HUES64 (cell line): ENCODE measurements around the gene USF2.
A peak's percentile ranks its signal among the peaks of the same experiment; 100 is the strongest.

Experiments used
- H3K27ac ChIP-seq: 2 replicates; pipeline ENCODE4 v1.7.0; 2013; ENCODE audit warnings: low read depth, low read length, inconsistent platforms
- H3K27me3 ChIP-seq: 2 replicates; pipeline ENCODE4 v1.6.1; 2013; ENCODE audit warnings: mild to moderate bottlenecking, low read length; ENCODE audit not compliant: insufficient read depth
- H3K36me3 ChIP-seq: 2 replicates; pipeline ENCODE4 v1.6.1; 2013; ENCODE audit warnings: mild to moderate bottlenecking, low read length; ENCODE audit not compliant: insufficient read depth
- H3K4me1 ChIP-seq: 2 replicates; pipeline ENCODE4 v1.6.1; 2013; ENCODE audit warnings: mild to moderate bottlenecking, low read length, moderate library complexity; ENCODE audit not compliant: insufficient read depth
- H3K4me3 ChIP-seq: 2 replicates; pipeline ENCODE4 v1.5.1; 2013; ENCODE audit warnings: mild to moderate bottlenecking, low read length, moderate library complexity
- H3K9ac ChIP-seq: 2 replicates; pipeline ENCODE4 v1.6.1; 2013; ENCODE audit warnings: mild to moderate bottlenecking, low read depth, low read length
- H3K9me3 ChIP-seq: 2 replicates; pipeline ENCODE4 v1.6.1; 2013; ENCODE audit warnings: low read depth, low read length; ENCODE audit not compliant: insufficient read depth
- WGBS: fragments of 150-250, 120-280 bp; methylation state at CpG from one replicate; pipeline ENCODE4 v1.1.7; 2013; ENCODE audit warnings: missing lambda C conversion rate; 5-methylcytosine and 5-hydroxymethylcytosine counted together

The USF2 gene

GRCh38 chr19:35260694-35261304, 8.0 kb upstream of the USF2 start:
- Histone ChIP-seq H3K27me3 (no peaks in the 10 kb centered on the region), H3K9me3 (no peaks in the 10 kb centered on the region), H3K27ac (no peak overlapping the region), H3K9ac (no peak overlapping the region), H3K4me1 (no peaks in the 10 kb centered on the region), H3K4me3 (no peak overlapping the region), H3K36me3 (peaks cover 84% of the 10 kb centered on the region)
- WGBS: 90% methylated on average over 10 of the region's 10 CpGs

GRCh38 chr19:35261356-35262100, 7.2 kb upstream of the USF2 start:
- WGBS: 89% methylated on average over 12 of the region's 12 CpGs
- H3K27ac ChIP-seq: no peak overlapping the region
- H3K4me1 ChIP-seq: no peaks in the 10 kb centered on the region
- H3K4me3 ChIP-seq: no peak overlapping the region
- H3K36me3 ChIP-seq: peaks cover 87% of the 10 kb centered on the region
- no peak overlapping the region for H3K9ac ChIP-seq
- H3K9me3 ChIP-seq: no peaks in the 10 kb centered on the region
- H3K27me3 ChIP-seq: no peaks in the 10 kb centered on the region

GRCh38 chr19:35262101-35262761, 6.5 kb upstream of the USF2 start:
- H3K9me3 ChIP-seq: no peaks in the 10 kb centered on the region
- WGBS: 87% methylated on average over 17 of the region's 17 CpGs
- no peaks in the 10 kb centered on the region for H3K4me1 ChIP-seq
- H3K36me3 ChIP-seq: peaks cover 89% of the 10 kb centered on the region
- H3K4me3 ChIP-seq: no peak overlapping the region
- no peak overlapping the region for H3K27ac ChIP-seq
- H3K9ac ChIP-seq: no peak overlapping the region; the same call in 1 of the 2 replicates
- H3K27me3 ChIP-seq: no peaks in the 10 kb centered on the region

GRCh38 chr19:35264268-35265125, 4.3 kb upstream of the USF2 start:
- Histone ChIP-seq H3K36me3 (peaks cover 71% of the 10 kb centered on the region), H3K9ac (no peak overlapping the region), H3K4me3 (no peak overlapping the region), H3K4me1 (no peaks in the 10 kb centered on the region), H3K9me3 (no peaks in the 10 kb centered on the region), H3K27me3 (no peaks in the 10 kb centered on the region), H3K27ac (no peak overlapping the region)
- 90% methylated on average over 7 of the region's 7 CpGs for WGBS

- H3K27me3 ChIP-seq: no peaks in the 10 kb centered on the region
- 90% methylated on average over 6 of the region's 6 CpGs for WGBS
- no peaks in the 10 kb centered on the region for H3K9me3 ChIP-seq
- no peak overlapping the region for H3K9ac ChIP-seq
- no peak overlapping the region for H3K4me3 ChIP-seq
- H3K4me1 ChIP-seq: 0 out of 2 replicates have a peak, but pooled peaks cover 3% of the 10 kb centered on the region
- 0 out of 2 replicates have a peak overlapping the region, but pooled peaks have one; percentile 25 for H3K27ac ChIP-seq
- H3K36me3 ChIP-seq: peaks cover 69% of the 10 kb centered on the region
Observed at GRCh38 chr19:35265126-35265899, 3.4 kb upstream of the USF2 start.

- Histone ChIP-seq H3K27ac (0 out of 2 replicates have a peak overlapping the region, but pooled peaks have one; percentile 25), H3K27me3 (no peaks in the 10 kb centered on the region), H3K4me3 (no peak overlapping the region), H3K9ac (no peak overlapping the region), H3K4me1 (0 out of 2 replicates have a peak, but pooled peaks cover 3% of the 10 kb centered on the region), H3K9me3 (no peaks in the 10 kb centered on the region), H3K36me3 (peaks cover 72% of the 10 kb centered on the region)
- WGBS: 94% methylated on average over 10 of the region's 10 CpGs
Observed at GRCh38 chr19:35265900-35266519, 2.8 kb upstream of the USF2 start.

- H3K27me3 ChIP-seq: no peaks in the 10 kb centered on the region
- WGBS: 69% methylated on average over 37 of the region's 39 CpGs
- H3K9ac ChIP-seq: peak overlapping the region; percentile 94
- H3K36me3 ChIP-seq: peaks cover 72% of the 10 kb centered on the region
- peak overlapping the region; percentile 81 for H3K4me3 ChIP-seq
- no peaks in the 10 kb centered on the region for H3K9me3 ChIP-seq
- H3K4me1 ChIP-seq: 0 out of 2 replicates have a peak, but pooled peaks cover 3% of the 10 kb centered on the region
- peak overlapping the region; percentile 88 for H3K27ac ChIP-seq
Observed at GRCh38 chr19:35266520-35267352, 2.0 kb upstream of the USF2 start.

GRCh38 chr19:35267353-35267817, 1.4 kb upstream of the USF2 start:
- H3K4me1 ChIP-seq: 0 out of 2 replicates have a peak, but pooled peaks cover 3% of the 10 kb centered on the region
- peak overlapping the region; percentile 88 for H3K27ac ChIP-seq
- WGBS: 25% methylated on average over 40 of the region's 40 CpGs
- peak overlapping the region; percentile 94 for H3K9ac ChIP-seq
- peaks cover 70% of the 10 kb centered on the region for H3K36me3 ChIP-seq
- H3K27me3 ChIP-seq: no peaks in the 10 kb centered on the region
- H3K4me3 ChIP-seq: peak overlapping the region; percentile 81
- no peaks in the 10 kb centered on the region for H3K9me3 ChIP-seq

GRCh38 chr19:35267818-35268535, 785 bp upstream of the USF2 start:
- peak overlapping the region; percentile 88 for H3K27ac ChIP-seq
- no peaks in the 10 kb centered on the region for H3K27me3 ChIP-seq
- H3K9me3 ChIP-seq: no peaks in the 10 kb centered on the region
- peak overlapping the region; percentile 94 for H3K9ac ChIP-seq
- under 1% methylated on average over 96 of the region's 100 CpGs for WGBS
- peak overlapping the region; percentile 81 for H3K4me3 ChIP-seq
- peaks cover 65% of the 10 kb centered on the region for H3K36me3 ChIP-seq
- H3K4me1 ChIP-seq: 0 out of 2 replicates have a peak, but pooled peaks cover 3% of the 10 kb centered on the region
